ENCODE measurements around the gene TTC9B.

- TF ChIP-seq POLR2AphosphoS5 (IDR thresholded peaks at IDR 0.05; ENCODE audit: borderline replicate concordance, low read depth, low read length) (no peak), EZH2 (IDR thresholded peaks at IDR 0.05) (no peak), FOXP2 (optimal IDR thresholded peaks at IDR 0.05; ENCODE audit: control extremely low read depth, extremely low read length, insufficient read depth) (no peak)
These were observed 37.5 kb upstream of the TTC9B start for GRCh38 chr19:40255619-40256166.

All from SK-N-MC (cell line).